ENCODE measurements around the gene HDAC11.
"Not testable (repeated sequence)": the region's sequence is repeated elsewhere in the genome, so short reads cannot be mapped to it uniquely, and the experiment has no call there.

The HDAC11 gene

GRCh38 chr3:13519006-13519791 is 39.1 kb downstream of the HDAC11 start:
- DNase-seq (ENCODE audit: low spot score in 2 of 2) (no peak), ATAC-seq (replicated peaks; ENCODE audit: extremely low read depth, poor library complexity, severe bottlenecking) (no peak)
- H3K36me3 Mint-ChIP-seq (ENCODE audit: insufficient read depth): no peaks in the 10 kb centered on the region
- H3K27ac Mint-ChIP-seq (ENCODE audit: low read depth): no peak overlapping the region
- H3K4me1 Mint-ChIP-seq: no peaks in the 10 kb centered on the region
- no peak overlapping the region for H3K4me3 Mint-ChIP-seq
- peaks cover 10% of the 10 kb centered on the region for H3K27me3 Mint-ChIP-seq
- no peaks in the 10 kb centered on the region for H3K9me3 Mint-ChIP-seq

GRCh38 chr3:13520326-13520880 is 40.3 kb downstream of the HDAC11 start:
- no peak for DNase-seq (ENCODE audit: low spot score in 2 of 2)
- no peak for ATAC-seq (replicated peaks; ENCODE audit: extremely low read depth, poor library complexity, severe bottlenecking)

DNA sequence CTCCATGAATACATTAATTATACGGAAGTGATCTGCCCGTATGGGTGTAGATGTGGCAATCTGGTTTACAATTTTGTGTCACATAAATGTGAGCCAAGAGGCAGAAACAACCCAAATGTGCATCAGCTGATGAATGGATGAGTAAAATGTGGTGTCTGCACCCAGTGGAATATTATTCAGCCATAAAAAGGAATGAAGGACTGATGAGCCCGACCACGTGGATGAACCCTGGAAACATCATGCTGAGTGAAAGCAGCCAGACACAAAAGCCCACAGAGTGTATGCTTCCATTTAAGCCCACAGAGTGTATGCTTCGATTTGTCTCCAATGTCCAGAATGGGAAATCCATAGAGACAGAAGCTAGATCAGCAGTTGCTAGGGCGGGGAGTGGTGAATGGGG is 41.2 kb downstream of the HDAC11 start:
- Mint-ChIP-seq H3K27me3 (peaks cover 18% of the 10 kb centered on the region), H3K4me1 (no peaks in the 10 kb centered on the region), H3K36me3 (ENCODE audit: insufficient read depth) (no peaks in the 10 kb centered on the region), H3K27ac (ENCODE audit: low read depth) (no peak overlapping the region), H3K4me3 (no peak overlapping the region), H3K9me3 (no peaks in the 10 kb centered on the region)
- no peak for ATAC-seq (replicated peaks; ENCODE audit: extremely low read depth, poor library complexity, severe bottlenecking)
- no peak for DNase-seq (ENCODE audit: low spot score in 2 of 2)

More at GRCh38 chr3:13520326-13520880, 40.3 kb downstream of the HDAC11 start:
- H3K4me3 Mint-ChIP-seq: no peak overlapping the region
- no peaks in the 10 kb centered on the region for H3K36me3 Mint-ChIP-seq (ENCODE audit: insufficient read depth)
- no peak overlapping the region for H3K27ac Mint-ChIP-seq (ENCODE audit: low read depth)
- H3K9me3 Mint-ChIP-seq: no peaks in the 10 kb centered on the region
- peaks cover 10% of the 10 kb centered on the region for H3K27me3 Mint-ChIP-seq
- no peaks in the 10 kb centered on the region for H3K4me1 Mint-ChIP-seq

GRCh38 chr3:13521749-13522148 is 41.6 kb downstream of the HDAC11 start:
- H3K36me3 Mint-ChIP-seq (ENCODE audit: insufficient read depth); H3K27ac Mint-ChIP-seq (ENCODE audit: low read depth); H3K9me3 Mint-ChIP-seq; ATAC-seq (replicated peaks; ENCODE audit: extremely low read depth, poor library complexity, severe bottlenecking); H3K4me1 Mint-ChIP-seq; DNase-seq (ENCODE audit: low spot score in 2 of 2); H3K4me3 Mint-ChIP-seq: not testable (repeated sequence)
- peaks cover 19% of the 10 kb centered on the region for H3K27me3 Mint-ChIP-seq

- H3K27me3 Mint-ChIP-seq: peaks cover 19% of the 10 kb centered on the region
- H3K4me3 Mint-ChIP-seq: no peak overlapping the region
- DNase-seq (ENCODE audit: low spot score in 2 of 2): no peak
Measured at GRCh38 chr3:13522236-13522635, 42.1 kb downstream of the HDAC11 start.

GRCh38 chr3:13524979-13525669 is 45.0 kb downstream of the HDAC11 start:
- H3K27me3 Mint-ChIP-seq: peaks cover 28% of the 10 kb centered on the region
- no peak overlapping the region for H3K4me3 Mint-ChIP-seq
- H3K9me3 Mint-ChIP-seq: no peaks in the 10 kb centered on the region
- DNase-seq (ENCODE audit: low spot score in 2 of 2) (no peak), ATAC-seq (replicated peaks; ENCODE audit: extremely low read depth, poor library complexity, severe bottlenecking) (no peak)
- no peaks in the 10 kb centered on the region for H3K4me1 Mint-ChIP-seq
- peaks cover 2% of the 10 kb centered on the region for H3K36me3 Mint-ChIP-seq (ENCODE audit: insufficient read depth)
- H3K27ac Mint-ChIP-seq (ENCODE audit: low read depth): no peak overlapping the region

More at GRCh38 chr3:13522236-13522635, 42.1 kb downstream of the HDAC11 start:
- H3K4me1 Mint-ChIP-seq: no peaks in the 10 kb centered on the region
- no peaks in the 10 kb centered on the region for H3K36me3 Mint-ChIP-seq (ENCODE audit: insufficient read depth)
- H3K9me3 Mint-ChIP-seq: no peaks in the 10 kb centered on the region
- ATAC-seq (replicated peaks; ENCODE audit: extremely low read depth, poor library complexity, severe bottlenecking): no peak
- no peak overlapping the region for H3K27ac Mint-ChIP-seq (ENCODE audit: low read depth)

DNA sequence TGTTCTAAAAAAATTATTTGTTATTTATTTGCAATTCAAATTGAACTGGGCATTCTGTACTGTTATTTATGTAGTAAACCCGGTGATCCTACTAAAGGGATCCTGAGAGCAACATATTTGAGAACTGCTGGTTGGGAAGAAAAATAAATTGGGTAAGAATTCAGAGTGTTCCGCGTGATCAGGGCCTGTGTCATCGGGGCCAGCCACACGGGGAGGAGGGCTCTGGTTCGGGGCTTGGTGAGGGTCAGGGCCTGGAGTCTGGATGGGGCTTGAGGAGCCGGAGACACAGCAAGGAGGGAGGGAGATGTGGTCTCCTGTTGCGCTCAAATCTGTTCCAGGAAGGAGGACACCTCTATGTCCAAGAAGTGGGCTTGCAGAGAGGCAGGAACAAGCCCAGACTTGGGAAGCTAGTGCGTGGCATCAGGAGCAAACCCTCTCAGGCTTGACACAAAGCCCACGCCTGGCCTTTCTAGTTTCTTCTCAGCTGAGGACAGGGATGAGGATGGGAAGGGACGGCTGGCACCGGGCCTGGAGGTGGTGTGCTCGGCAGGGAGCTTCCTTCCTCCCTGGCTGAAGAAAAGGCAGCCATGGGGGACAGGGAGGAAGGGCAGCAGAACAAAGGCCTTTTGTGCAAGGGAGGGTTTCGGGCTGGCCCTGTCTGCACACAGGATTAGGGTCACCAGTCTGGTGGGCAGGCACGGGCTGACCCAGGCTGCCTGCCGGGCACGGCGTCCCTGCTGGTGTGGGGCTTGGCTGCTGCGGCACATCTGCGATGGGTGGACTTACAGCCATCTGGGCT is 45.9 kb downstream of the HDAC11 start:
- Mint-ChIP-seq H3K4me1 (no peaks in the 10 kb centered on the region), H3K36me3 (ENCODE audit: insufficient read depth) (peaks cover 2% of the 10 kb centered on the region), H3K27ac (ENCODE audit: low read depth) (no peak overlapping the region), H3K27me3 (peaks cover 29% of the 10 kb centered on the region), H3K9me3 (no peaks in the 10 kb centered on the region), H3K4me3 (no peak overlapping the region)
- ATAC-seq (replicated peaks; ENCODE audit: extremely low read depth, poor library complexity, severe bottlenecking) (no peak), DNase-seq (ENCODE audit: low spot score in 2 of 2) (no peak)

- no peak overlapping the region for H3K27ac Mint-ChIP-seq (ENCODE audit: low read depth)
- DNase-seq (ENCODE audit: low spot score in 2 of 2) (no peak), ATAC-seq (replicated peaks; ENCODE audit: extremely low read depth, poor library complexity, severe bottlenecking) (no peak)
- no peaks in the 10 kb centered on the region for H3K4me1 Mint-ChIP-seq
- no peaks in the 10 kb centered on the region for H3K9me3 Mint-ChIP-seq
- H3K27me3 Mint-ChIP-seq: peaks cover 29% of the 10 kb centered on the region
- no peak overlapping the region for H3K4me3 Mint-ChIP-seq
- H3K36me3 Mint-ChIP-seq (ENCODE audit: insufficient read depth): peaks cover 2% of the 10 kb centered on the region
Measured at GRCh38 chr3:13526626-13526949, 46.5 kb downstream of the HDAC11 start.

DNA sequence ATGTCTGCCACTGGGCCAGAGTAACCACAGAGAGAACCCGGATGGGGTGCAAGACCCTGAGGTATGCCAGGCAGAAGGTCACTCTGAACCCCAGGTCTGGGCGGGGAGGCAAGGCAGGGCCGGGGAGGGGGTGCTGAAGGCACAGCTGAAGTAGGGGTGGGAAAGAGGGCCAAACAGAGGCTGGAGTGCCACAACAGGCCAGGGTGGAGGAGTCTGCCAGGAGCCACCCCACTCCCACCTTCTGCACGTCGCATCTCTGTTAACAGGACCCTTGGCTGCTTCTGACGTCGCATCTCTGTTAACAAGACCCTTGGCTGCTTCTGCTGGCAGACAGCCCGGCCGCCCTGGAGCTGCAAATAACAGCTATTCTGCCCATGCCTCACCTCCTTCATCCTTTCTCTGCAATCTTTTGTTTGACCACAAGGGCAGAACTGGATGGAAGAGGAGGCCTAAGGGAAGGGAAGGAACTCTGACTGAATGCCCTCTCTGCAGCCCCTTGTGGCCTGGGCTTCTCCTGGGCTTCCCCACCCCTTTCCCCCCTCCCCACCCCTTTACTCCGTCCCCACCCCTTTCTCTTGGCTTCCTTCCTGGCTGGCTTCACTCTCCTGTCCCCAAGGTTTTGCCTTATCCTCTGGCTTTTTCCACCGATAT is 48.2 kb downstream of the HDAC11 start:
- H3K27me3 Mint-ChIP-seq: peaks cover 35% of the 10 kb centered on the region
- no peak overlapping the region for H3K27ac Mint-ChIP-seq (ENCODE audit: low read depth)
- H3K9me3 Mint-ChIP-seq: no peaks in the 10 kb centered on the region
- H3K4me3 Mint-ChIP-seq: no peak overlapping the region
- ATAC-seq (replicated peaks; ENCODE audit: extremely low read depth, poor library complexity, severe bottlenecking) (no peak), DNase-seq (ENCODE audit: low spot score in 2 of 2) (no peak)
- H3K4me1 Mint-ChIP-seq: no peaks in the 10 kb centered on the region
- H3K36me3 Mint-ChIP-seq (ENCODE audit: insufficient read depth): peaks cover 2% of the 10 kb centered on the region

GRCh38 chr3:13529196-13530112 is 49.3 kb downstream of the HDAC11 start:
- Mint-ChIP-seq H3K27me3 (peaks cover 42% of the 10 kb centered on the region), H3K4me1 (no peaks in the 10 kb centered on the region), H3K4me3 (no peak overlapping the region), H3K36me3 (ENCODE audit: insufficient read depth) (peaks cover 2% of the 10 kb centered on the region), H3K27ac (ENCODE audit: low read depth) (no peak overlapping the region), H3K9me3 (no peaks in the 10 kb centered on the region)
- no peak for DNase-seq (ENCODE audit: low spot score in 2 of 2)
- ATAC-seq (replicated peaks; ENCODE audit: extremely low read depth, poor library complexity, severe bottlenecking): no peak

DNA sequence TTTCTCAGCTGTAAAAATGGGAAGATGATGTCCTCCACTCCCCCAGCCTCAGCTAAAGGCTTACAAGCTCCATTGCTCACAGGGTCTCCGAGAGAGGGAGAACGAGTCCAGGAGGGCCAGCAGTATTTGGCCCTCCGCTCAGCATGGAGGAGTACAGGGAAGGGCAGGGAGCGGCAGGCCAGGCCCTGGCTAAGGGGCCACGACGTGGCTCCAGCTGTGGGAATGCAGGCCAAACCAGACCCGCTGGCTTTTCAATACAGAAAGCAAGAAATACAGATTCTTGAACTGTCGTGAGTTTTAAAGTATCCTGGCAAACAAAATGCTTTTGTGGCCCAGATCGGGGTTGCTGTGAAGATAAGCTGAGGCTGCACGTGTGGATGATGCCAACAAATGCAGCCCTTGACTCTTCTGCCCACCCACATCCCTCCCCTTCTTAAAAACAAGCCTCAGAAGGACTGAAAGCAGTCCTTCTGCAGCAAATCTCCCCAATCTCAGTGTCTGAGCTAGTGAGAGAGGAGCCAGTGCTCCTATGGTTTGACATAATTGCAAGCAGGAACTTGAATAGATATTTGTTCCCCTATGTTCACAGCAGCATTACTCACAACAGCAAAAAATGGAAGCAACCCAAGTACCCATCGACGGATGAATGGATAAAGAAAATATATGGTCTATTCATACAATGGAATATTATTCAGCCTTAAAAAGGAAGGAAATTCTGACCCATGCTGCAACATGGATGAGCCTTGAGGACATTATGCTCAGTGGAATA is 50.3 kb downstream of the HDAC11 start:
- Mint-ChIP-seq H3K27ac (ENCODE audit: low read depth) (no peak overlapping the region), H3K9me3 (no peaks in the 10 kb centered on the region), H3K4me3 (no peak overlapping the region), H3K27me3 (peaks cover 52% of the 10 kb centered on the region), H3K36me3 (ENCODE audit: insufficient read depth) (peaks cover 2% of the 10 kb centered on the region), H3K4me1 (no peaks in the 10 kb centered on the region)
- ATAC-seq (replicated peaks; ENCODE audit: extremely low read depth, poor library complexity, severe bottlenecking): no peak
- no peak for DNase-seq (ENCODE audit: low spot score in 2 of 2)

Data from central memory CD8-positive, alpha-beta T cell (primary cell).